HEK293 (cell line): ENCODE measurements around the gene CFAP43.
A peak's percentile ranks its signal among the peaks of the same experiment; 100 is the strongest.

Source experiments
- CTCF ChIA-PET: fragments of 350-600 bp; formaldehyde crosslinking; extraction: SDS; loops from one replicate; lab custom pipeline; 2021; ENCODE audit warnings: antibody characterized with exemption; lab: Yijun Ruan, JAX
- POLR2A ChIA-PET: fragments of 300-600 bp; formaldehyde crosslinking; extraction: SDS; loops from one replicate; lab custom pipeline; 2020; ENCODE audit warnings: antibody characterized with exemption, inconsistent platforms; lab: Yijun Ruan, JAX
- H3K27ac ChIP-seq: fragments of 200-500 bp; sonication (Bioruptor generic); 2 replicates; pipeline ENCODE4 v1.5.1; 2014; ENCODE audit warnings: low read depth, low read length, control low read depth, inconsistent platforms; ENCODE audit errors: extremely low read depth
- H3K36me3 ChIP-seq, 2 experiments: fragments of 200-500 bp in 1 of 2; sonication (Bioruptor generic) in 1 of 2; 1 replicate in 1 of 2; 2 replicates in 1 of 2; pipeline ENCODE4 v1.5.1; 2014 to 2017; ENCODE audit warnings: inconsistent platforms in 2 of 2, low read length in 2 of 2; ENCODE audit not compliant: control insufficient read depth in 2 of 2, insufficient read depth in 1 of 2
- H3K4me1 ChIP-seq: fragments of 200-500 bp; sonication (Bioruptor generic); 2 replicates; pipeline ENCODE4 v1.5.1; 2014; ENCODE audit warnings: mild to moderate bottlenecking, low read length, inconsistent platforms; ENCODE audit not compliant: control insufficient read depth, insufficient read depth
- H3K4me3 ChIP-seq: 2 replicates; pipeline ENCODE4 v1.5.1; 2011; ENCODE audit warnings: low read depth, mild to moderate bottlenecking, control low read depth, low read length, moderate library complexity
- H3K9me3 ChIP-seq: fragments of 200-500 bp; sonication (Bioruptor generic); 2 replicates; pipeline ENCODE4 v1.5.1; 2014; ENCODE audit warnings: low read depth, low read length, inconsistent platforms; ENCODE audit not compliant: control insufficient read depth, insufficient read depth
- GLIS1 ChIP-seq: fragments of 450-650 bp; formaldehyde crosslinking; IDR thresholded peaks from 2 replicates; pipeline ENCODE4 v1.5.1; 2016; ENCODE audit warnings: missing biosample characterization, missing genetic modification characterization
- KLF1 ChIP-seq: fragments of 450-650 bp; formaldehyde crosslinking; IDR thresholded peaks from 2 replicates; pipeline ENCODE4 v1.5.1; 2016; ENCODE audit warnings: missing biosample characterization, missing genetic modification characterization
- MYNN ChIP-seq: fragments of 450-650 bp; formaldehyde crosslinking; IDR thresholded peaks from 2 replicates; pipeline ENCODE4 v1.5.1; 2016; ENCODE audit warnings: missing biosample characterization, missing genetic modification characterization, borderline replicate concordance
- SETDB1 ChIP-seq: IDR thresholded peaks from one replicate; pipeline ENCODE4 v1.6.1; 2017; ENCODE audit warnings: mild to moderate bottlenecking, low read length, moderate library complexity, mixed read lengths; ENCODE audit not compliant: insufficient read length
- ZBTB1 ChIP-seq: fragments of 450-650 bp; formaldehyde crosslinking; IDR thresholded peaks from 2 replicates; pipeline ENCODE4 v1.5.1; 2016; ENCODE audit warnings: missing biosample characterization, missing genetic modification characterization
- ZBTB11 ChIP-seq: fragments of 450-650 bp; formaldehyde crosslinking; conservative IDR thresholded peaks from 2 replicates; pipeline ENCODE4 v1.5.1; 2016; ENCODE audit warnings: low read depth, missing biosample characterization, missing genetic modification characterization
- ZNF16 ChIP-seq: fragments of 450-650 bp; formaldehyde crosslinking; IDR thresholded peaks from 2 replicates; pipeline ENCODE4 v1.5.1; 2016; ENCODE audit warnings: low read depth, missing biosample characterization, missing genetic modification characterization
- ZNF214 ChIP-seq: fragments of 450-650 bp; formaldehyde crosslinking; IDR thresholded peaks from 2 replicates; pipeline ENCODE4 v1.5.1; 2017; ENCODE audit warnings: missing biosample characterization, mild to moderate bottlenecking, missing genetic modification characterization, borderline replicate concordance
- ZNF239 ChIP-seq: fragments of 450-650 bp; formaldehyde crosslinking; IDR thresholded peaks from 2 replicates; pipeline ENCODE4 v1.5.1; 2016; ENCODE audit warnings: missing biosample characterization, missing genetic modification characterization
- ZNF514 ChIP-seq: fragments of 450-650 bp; formaldehyde crosslinking; IDR thresholded peaks from 2 replicates; pipeline ENCODE4 v1.5.1; 2016; ENCODE audit warnings: missing biosample characterization, missing genetic modification characterization
- ZNF518A ChIP-seq: fragments of 450-650 bp; formaldehyde crosslinking; conservative IDR thresholded peaks from 2 replicates; pipeline ENCODE4 v1.5.1; 2016; ENCODE audit warnings: low read depth, missing biosample characterization, missing genetic modification characterization
- ZNF558 ChIP-seq: fragments of 450-650 bp; formaldehyde crosslinking; IDR thresholded peaks from 2 replicates; pipeline ENCODE4 v1.5.1; 2016; ENCODE audit warnings: missing biosample characterization, missing genetic modification characterization
- ZNF623 ChIP-seq: fragments of 450-650 bp; formaldehyde crosslinking; IDR thresholded peaks from 2 replicates; pipeline ENCODE4 v1.5.1; 2016; ENCODE audit warnings: missing biosample characterization, missing genetic modification characterization
- ZNF670 ChIP-seq: fragments of 450-650 bp; formaldehyde crosslinking; IDR thresholded peaks from 2 replicates; pipeline ENCODE4 v1.5.1; 2016; ENCODE audit warnings: missing biosample characterization, missing genetic modification characterization, low read depth
- ZNF843 ChIP-seq: fragments of 450-650 bp; formaldehyde crosslinking; IDR thresholded peaks from 2 replicates; pipeline ENCODE4 v1.5.1; 2016; ENCODE audit warnings: missing biosample characterization, missing genetic modification characterization

The CFAP43 gene

GRCh38 chr10:104208730-104209129 is 23.4 kb downstream of the CFAP43 start:
- no peak for TF ChIP-seq ZBTB1 (tag by site-specific recombination)
- TF ChIP-seq ZNF239 = peak; percentile 79; the same call in 1 of the 2 replicates
- Histone ChIP-seq H3K9me3 (no peaks in the 10 kb centered on the region), H3K4me1 (no peaks in the 10 kb centered on the region), H3K4me3 (no peak overlapping the region), H3K27ac (no peak overlapping the region), H3K36me3 (no peaks in the 10 kb centered on the region)
- POLR2A ChIA-PET = no interaction called here
- CTCF ChIA-PET = interaction anchor here (0.7 kb wide), 1 partner anchor 64 kb away, joined by 3 read pairs; no protein-coding TSS in a partner anchor

GRCh38 chr10:104202231-104202630 is 29.9 kb downstream of the CFAP43 start:
- TF ChIP-seq ZNF558 (tag by site-specific recombination) (peak; percentile 98), SETDB1 (no peak), ZNF843 (tag by site-specific recombination) (no peak)
- TF ChIP-seq, all 188 proteins: peak for 1
- no peak overlapping the region for H3K27ac ChIP-seq
- no peaks in the 10 kb centered on the region for H3K9me3 ChIP-seq
- CTCF ChIA-PET = interaction anchor here (1.0 kb wide), 1 partner anchor 89 kb away, joined by 3 read pairs; no protein-coding TSS in a partner anchor
- POLR2A ChIA-PET = no interaction called here
- H3K4me1 ChIP-seq = no peaks in the 10 kb centered on the region
- no peak overlapping the region for H3K4me3 ChIP-seq
- no peaks in the 10 kb centered on the region for H3K36me3 ChIP-seq

GRCh38 chr10:104201636-104202035 is 30.5 kb downstream of the CFAP43 start:
- ChIA-PET CTCF (interaction anchor here (1.0 kb wide), 1 partner anchor 90 kb away, joined by 3 read pairs; no protein-coding TSS in a partner anchor), POLR2A (no interaction called here)
- H3K27ac ChIP-seq = no peak overlapping the region
- H3K4me1 ChIP-seq = no peaks in the 10 kb centered on the region
- H3K36me3 ChIP-seq = no peaks in the 10 kb centered on the region
- H3K9me3 ChIP-seq = no peaks in the 10 kb centered on the region
- no peak overlapping the region for H3K4me3 ChIP-seq
- no peak for TF ChIP-seq GLIS1
- peak; percentile 26 for TF ChIP-seq SETDB1

GRCh38 chr10:104199567-104199966 is 32.6 kb downstream of the CFAP43 start:
- POLR2A ChIA-PET = no interaction called here
- Histone ChIP-seq H3K9me3 (no peaks in the 10 kb centered on the region), H3K4me1 (no peaks in the 10 kb centered on the region), H3K4me3 (no peak overlapping the region), H3K36me3 (no peaks in the 10 kb centered on the region), H3K27ac (no peak overlapping the region)
- CTCF ChIA-PET = interaction anchor here (0.6 kb wide), 1 partner anchor 447 kb away, joined by 3 read pairs; no protein-coding TSS in a partner anchor
- TF ChIP-seq ZNF670 (tag by site-specific recombination) (no peak), KLF1 (no peak), ZNF518A (no peak)

GRCh38 chr10:104197364-104197763 is 34.8 kb downstream of the CFAP43 start:
- Histone ChIP-seq H3K27ac (no peak overlapping the region), H3K4me1 (no peaks in the 10 kb centered on the region), H3K9me3 (no peaks in the 10 kb centered on the region), H3K36me3 (no peaks in the 10 kb centered on the region), H3K4me3 (no peak overlapping the region)
- POLR2A ChIA-PET = no interaction called here
- CTCF ChIA-PET = no interaction called here
- TF ChIP-seq ZNF16 = no peak
- no peak for TF ChIP-seq ZNF514 (tag by site-specific recombination)
- no peak for TF ChIP-seq ZNF214 (tag by site-specific recombination)
- no peak for TF ChIP-seq ZNF623
- no peak for TF ChIP-seq MYNN
- TF ChIP-seq ZBTB11 = no peak
